Measurements from ENCODE around the gene MYO5B. TPM values are rescaled to one million over a fixed set of nuclear protein-coding genes. Genes with fewer than 3 reads are reported as not detected.

The MYO5B gene
- total RNA-seq, 6 experiments from 2014 or later, result 0.17 to 0.28 TPM; not detected in 4

DNA sequence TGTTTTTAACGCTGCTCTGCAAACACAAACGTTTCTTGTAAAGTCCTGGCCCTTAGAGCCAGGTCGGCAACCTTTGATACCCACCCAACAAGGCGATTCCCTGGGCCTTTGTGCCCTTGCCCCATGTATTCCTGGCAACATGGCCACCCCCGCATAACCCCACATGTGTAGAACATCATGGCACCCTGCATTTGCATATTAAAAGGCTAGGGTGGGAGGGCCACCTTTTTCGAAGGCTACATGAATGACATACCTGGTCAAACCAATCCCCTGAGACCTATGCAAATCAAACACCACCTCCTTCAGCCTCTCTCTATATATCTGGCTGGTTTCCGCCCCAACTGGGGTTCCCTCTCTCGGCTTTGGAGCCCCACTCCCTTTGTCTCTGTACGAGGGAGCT is 105.2 kb downstream of the MYO5B start:
- H3K9me3 Mint-ChIP-seq, result no peaks in the 10 kb centered on the region
- peaks cover 3% of the 10 kb centered on the region; the same call in 1 of the 2 replicates for H3K27me3 Mint-ChIP-seq (ENCODE audit: insufficient read depth)
- no peak overlapping the region for H3K4me3 Mint-ChIP-seq
- no peaks in the 10 kb centered on the region for H3K36me3 Mint-ChIP-seq (ENCODE audit: low read depth)
- no peak overlapping the region for H3K27ac Mint-ChIP-seq
- TF ChIP-seq CTCF (IDR thresholded peaks at IDR 0.05), result no peak
- no peak for DNase-seq
- H3K4me1 Mint-ChIP-seq (ENCODE audit: low read depth), result no peaks in the 10 kb centered on the region

- H3K4me1 Mint-ChIP-seq (ENCODE audit: low read depth), result no peaks in the 10 kb centered on the region
- no peaks in the 10 kb centered on the region; the same call in 1 of the 2 replicates for H3K27me3 Mint-ChIP-seq (ENCODE audit: insufficient read depth)
- H3K9me3 Mint-ChIP-seq, result no peaks in the 10 kb centered on the region; the same call in 1 of the 2 replicates
- TF ChIP-seq CTCF (IDR thresholded peaks at IDR 0.05), result no peak
- DNase-seq, result no peak
- H3K27ac Mint-ChIP-seq, result no peak overlapping the region
- no peak overlapping the region for H3K4me3 Mint-ChIP-seq
- no peaks in the 10 kb centered on the region for H3K36me3 Mint-ChIP-seq (ENCODE audit: low read depth)
Observed at GRCh38 chr18:50083708-50084107, 111.2 kb downstream of the MYO5B start.

- H3K27ac Mint-ChIP-seq, result no peak overlapping the region
- no peak overlapping the region for H3K4me3 Mint-ChIP-seq
- H3K4me1 Mint-ChIP-seq (ENCODE audit: low read depth), result no peaks in the 10 kb centered on the region
Observed at GRCh38 chr18:50080932-50081560, 113.9 kb downstream of the MYO5B start.

GRCh38 chr18:50080316-50080715 is 114.6 kb downstream of the MYO5B start:
- no peak for TF ChIP-seq CTCF (IDR thresholded peaks at IDR 0.05)
- Mint-ChIP-seq H3K9me3 (no peaks in the 10 kb centered on the region; the same call in 1 of the 2 replicates), H3K4me3 (no peak overlapping the region), H3K36me3 (ENCODE audit: low read depth) (no peaks in the 10 kb centered on the region), H3K27me3 (ENCODE audit: insufficient read depth) (no peaks in the 10 kb centered on the region; the same call in none of the 2 replicates), H3K4me1 (ENCODE audit: low read depth) (no peaks in the 10 kb centered on the region), H3K27ac (no peak overlapping the region)
- no peak for DNase-seq

More at GRCh38 chr18:50080932-50081560, 113.9 kb downstream of the MYO5B start:
- Mint-ChIP-seq H3K36me3 (ENCODE audit: low read depth) (no peaks in the 10 kb centered on the region), H3K9me3 (no peaks in the 10 kb centered on the region; the same call in 1 of the 2 replicates), H3K27me3 (ENCODE audit: insufficient read depth) (no peaks in the 10 kb centered on the region; the same call in none of the 2 replicates)
- TF ChIP-seq CTCF (IDR thresholded peaks at IDR 0.05), result no peak
- no peak for DNase-seq

GRCh38 chr18:50079571-50080295 is 115.2 kb downstream of the MYO5B start:
- no peak overlapping the region for H3K4me3 Mint-ChIP-seq
- DNase-seq, result no peak
- no peak for TF ChIP-seq CTCF (IDR thresholded peaks at IDR 0.05)
- H3K36me3 Mint-ChIP-seq (ENCODE audit: low read depth), result no peaks in the 10 kb centered on the region
- H3K27ac Mint-ChIP-seq, result no peak overlapping the region
- no peaks in the 10 kb centered on the region for H3K4me1 Mint-ChIP-seq (ENCODE audit: low read depth)
- no peaks in the 10 kb centered on the region; the same call in none of the 2 replicates for H3K27me3 Mint-ChIP-seq (ENCODE audit: insufficient read depth)
- H3K9me3 Mint-ChIP-seq, result no peaks in the 10 kb centered on the region; the same call in 1 of the 2 replicates

All from HFFc6 (cell line).